K562 (cell line): ENCODE results near the gene CCNJL. TPM values are rescaled to one million over a fixed set of nuclear protein-coding genes. Genes with fewer than 3 reads are reported as not detected.

ENCODE experiments used
- ATAC-seq: fragments of 200-7000 bp; cut with Tn5 transposase; 3 replicates; pipeline ENCODE4 v1.9.1; 2020; ENCODE audit warnings: moderate library complexity
- BruUV-seq: library from RNA; stranded (reverse); fragments of 400-500 nt; replicated peaks from 2 replicates; lab custom pipeline; 2021; lab: Mats Ljungman, UMichigan
- CTCF ChIA-PET: fragments of 300-600 bp; formaldehyde crosslinking; extraction: SDS; loops from one replicate; lab custom pipeline; 2021; ENCODE audit warnings: low intra/inter-chr PET ratio; lab: Yijun Ruan, JAX
- POLR2A ChIA-PET: fragments of 300-600, 350-650 bp; sonication (Branson Sonifier 250); formaldehyde crosslinking; extraction: SDS; loops from one replicate; lab custom pipeline; 2021; ENCODE audit warnings: antibody characterized with exemption, inconsistent platforms; lab: Yijun Ruan, JAX
- DNase-seq, 4 experiments: peaks; one replicate each; pipeline versions ENCODE4 v3.0.0 to v3.0.0-alpha.2; 2011 to 2018; ENCODE audit warnings: low spot score in 3 of 4, mixed read lengths in 3 of 4; ENCODE audit errors: extremely low read depth in 1 of 4
- FAIRE-seq: peaks from 2 replicates; lab custom pipeline; 2011; peaks lifted over from hg19 to GRCh38; lab: Jason Lieb, UNC
- H2AFZ ChIP-seq: 2 replicates; pipeline ENCODE4 v1.6.0; 2011; ENCODE audit warnings: low read depth, low read length, control low read depth, inconsistent platforms
- H3K27ac ChIP-seq: fragments of 200-600 bp; 3 replicates; pipeline ENCODE4 v1.8.0; 2011; ENCODE audit warnings: low read depth, mild to moderate bottlenecking, control low read depth, inconsistent platforms, low read length, moderate library complexity, mixed read lengths; ENCODE audit errors: extremely low read depth
- H3K27me3 ChIP-seq, 2 experiments: fragments of 300-600 bp in 1 of 2; 2 replicates in 1 of 2; 3 replicates in 1 of 2; pipeline versions ENCODE4 v1.6.0 to v1.8.0; 2011; ENCODE audit warnings: inconsistent platforms in 2 of 2, low read length in 2 of 2, mild to moderate bottlenecking in 1 of 2, mixed read lengths in 1 of 2, moderate library complexity in 1 of 2; ENCODE audit not compliant: control insufficient read depth in 2 of 2, insufficient read depth in 2 of 2
- H3K36me3 ChIP-seq: fragments of 300-600 bp; 3 replicates; pipeline ENCODE4 v1.8.0; 2011; ENCODE audit warnings: mild to moderate bottlenecking, low read length, inconsistent platforms; ENCODE audit not compliant: control insufficient read depth, insufficient read depth
- H3K4me1 ChIP-seq, 2 experiments: fragments of 200-600 bp in 1 of 2; replicated peaks in 1 of 2; 2 replicates in 1 of 2; 3 replicates in 1 of 2; pipeline versions ENCODE4 v1.5.1 to v1.8.0; 2011; ENCODE audit warnings: inconsistent platforms in 2 of 2, low read length in 2 of 2, mild to moderate bottlenecking in 1 of 2, mixed read lengths in 1 of 2, moderate library complexity in 1 of 2; ENCODE audit not compliant: control insufficient read depth in 2 of 2, insufficient read depth in 2 of 2
- H3K4me2 ChIP-seq: 2 replicates; pipeline ENCODE4 v1.6.1; 2011; ENCODE audit warnings: low read length, control low read depth, inconsistent platforms, mixed read lengths; ENCODE audit not compliant: insufficient read depth
- H3K4me3 ChIP-seq: fragments of 200-600 bp; sonication (generic), shearing (Covaris generic); 2 replicates; pipeline ENCODE4 v1.5.1; 2016; ENCODE audit warnings: control low read depth, inconsistent platforms
- H3K79me2 ChIP-seq: fragments of 200-600 bp; 3 replicates; pipeline ENCODE4 v1.8.0; 2011; ENCODE audit warnings: low read length, inconsistent platforms; ENCODE audit not compliant: control insufficient read depth, insufficient read depth
- H3K9ac ChIP-seq, 2 experiments: 2 replicates each; pipeline versions ENCODE4 v1.6.0 to v1.6.1; 2011; ENCODE audit warnings: low read depth in 2 of 2, low read length in 2 of 2, control low read depth in 1 of 2, inconsistent platforms in 1 of 2, mild to moderate bottlenecking in 1 of 2, mixed read lengths in 1 of 2; ENCODE audit not compliant: insufficient read depth in 1 of 2
- H3K9me1 ChIP-seq: one replicate; pipeline ENCODE4 v1.6.0; 2011; ENCODE audit warnings: inconsistent platforms, mild to moderate bottlenecking, low read length, moderate library complexity; ENCODE audit not compliant: control insufficient read depth, insufficient read depth
- H3K9me3 ChIP-seq: replicated peaks from 2 replicates; pipeline ENCODE4 v1.5.1; 2011; ENCODE audit warnings: low read depth, low read length, inconsistent platforms; ENCODE audit not compliant: control insufficient read depth, insufficient read depth
- H4K20me1 ChIP-seq: replicated peaks from 2 replicates; pipeline ENCODE4 v1.6.1; 2011; ENCODE audit warnings: low read length, inconsistent platforms, mixed read lengths; ENCODE audit not compliant: control insufficient read depth, insufficient read depth
- ASH1L ChIP-seq: fragments of 450-650 bp; IDR thresholded peaks from 2 replicates; pipeline ENCODE4 v1.6.1; 2018; ENCODE audit warnings: borderline replicate concordance, mild to moderate bottlenecking, low read depth; ENCODE audit not compliant: partially characterized antibody
- CBX1 ChIP-seq: sonication (generic); IDR thresholded peaks from 2 replicates; pipeline ENCODE4 v1.6.1; 2016; ENCODE audit warnings: antibody characterized with exemption, low read depth, mild to moderate bottlenecking
- DDX20 ChIP-seq: fragments of 450-650 bp; IDR thresholded peaks from 2 replicates; pipeline ENCODE4 v1.6.1; 2016; ENCODE audit warnings: missing genetic modification characterization, low read depth, mild to moderate bottlenecking, missing compliant biosample characterization, moderate library complexity
- HNRNPK ChIP-seq: fragments of 200-400 bp; formaldehyde crosslinking; IDR thresholded peaks from one replicate; pipeline ENCODE4 v1.6.1; 2018; ENCODE audit warnings: mild to moderate bottlenecking, low read depth, low read length; ENCODE audit not compliant: poor library complexity, severe bottlenecking
- MEF2D ChIP-seq: conservative IDR thresholded peaks from 2 replicates; pipeline ENCODE4 v1.6.1; 2016; ENCODE audit warnings: low read depth, missing genetic modification characterization, missing compliant biosample characterization
- MIER1 ChIP-seq: fragments of 450-650 bp; IDR thresholded peaks from 2 replicates; pipeline ENCODE4 v1.6.1; 2016; ENCODE audit warnings: antibody characterized with exemption, mild to moderate bottlenecking, low read depth
- POLR2G ChIP-seq: fragments of 200-400 bp; formaldehyde crosslinking; IDR thresholded peaks from 2 replicates; pipeline ENCODE4 v1.6.1; 2017; ENCODE audit warnings: low read depth, mild to moderate bottlenecking, antibody characterized with exemption, low read length, moderate library complexity
- PPARD ChIP-seq: fragments of 250-450 bp; sonication (Bioruptor Pico); IDR thresholded peaks from 2 replicates; pipeline ENCODE4 v1.8.0; 2022; ENCODE audit warnings: inconsistent platforms, mild to moderate bottlenecking, moderate library complexity
- SREBF2 ChIP-seq: sonication (generic); formaldehyde crosslinking; IDR thresholded peaks from 2 replicates; pipeline ENCODE4 v1.4.0; 2020; ENCODE audit warnings: mild to moderate bottlenecking, missing genetic modification reagents
- TAF15 ChIP-seq: fragments of 200-400 bp; formaldehyde crosslinking; IDR thresholded peaks from 2 replicates; pipeline ENCODE4 v1.6.1; 2017; ENCODE audit warnings: mild to moderate bottlenecking, low read depth, low read length, moderate library complexity
- ZNF12 ChIP-seq: sonication (generic); formaldehyde crosslinking; IDR thresholded peaks from 2 replicates; pipeline ENCODE4 v1.4.0; 2020; ENCODE audit warnings: mild to moderate bottlenecking, missing genetic modification reagents
- ZNF121 ChIP-seq: sonication (generic); formaldehyde crosslinking; conservative IDR thresholded peaks from 2 replicates; pipeline ENCODE4 v1.8.0; 2022; ENCODE audit warnings: missing genetic modification reagents
- ZNF146 ChIP-seq: IDR thresholded peaks from one replicate; pipeline ENCODE4 v1.6.1; 2018; ENCODE audit warnings: missing compliant biosample characterization; ENCODE audit not compliant: unreplicated experiment
- ZNF212 ChIP-seq: fragments of 450-650 bp; formaldehyde crosslinking; IDR thresholded peaks from 2 replicates; pipeline ENCODE4 v1.4.0; 2020; ENCODE audit warnings: mild to moderate bottlenecking
- ZNF354B ChIP-seq: fragments of 250-450 bp; sonication (Bioruptor Pico); IDR thresholded peaks from 2 replicates; pipeline ENCODE4 v1.4.0; 2020
- ZNF431 ChIP-seq: sonication (generic); formaldehyde crosslinking; IDR thresholded peaks from 2 replicates; pipeline ENCODE4 v1.8.0; 2022; ENCODE audit warnings: mild to moderate bottlenecking, missing genetic modification reagents
- ZNF766 ChIP-seq: fragments of 200-800 bp; sonication (Bioruptor generic); conservative IDR thresholded peaks from 2 replicates; pipeline ENCODE4 v1.6.1; 2016; ENCODE audit warnings: missing genetic modification characterization, missing compliant biosample characterization
- ZNF77 ChIP-seq: fragments of 250-450 bp; sonication (Bioruptor Pico); IDR thresholded peaks from 2 replicates; pipeline ENCODE4 v1.5.0; 2020
- WGBS: fragments of 100-300 bp; shearing (Covaris generic); methylation state at CpG from one replicate; pipeline ENCODE4 v1.1.6; 2016; ENCODE audit warnings: low coverage, mixed read lengths; ENCODE audit not compliant: insufficient coverage; ENCODE audit errors: missing lambda C conversion rate; 5-methylcytosine and 5-hydroxymethylcytosine counted together
- in situ Hi-C: fragments of 300-500 bp; cut with MboI; formaldehyde crosslinking; loops from 4 replicates; pipeline ENCODE4 v1.15.0; 2018; ENCODE audit warnings: inconsistent platforms, mixed read lengths
- intact Hi-C: fragments of 100-400 bp; cut with micrococcal nuclease; formaldehyde crosslinking; loops from 2 replicates; pipeline ENCODE4 v1.14.2; 2022
- polyA plus RNA-seq, 8 experiments: library from polyadenylated mRNA; depleted of rRNA in 4 of 8; stranded (reverse) in 5 of 8; unstranded in 3 of 8; fragments of >200 nt; fragmentation: Nextera tagmentation in 2 of 8; fragmentation: Illumina TruSeq in 1 of 8; extraction: Ambion mirVana in 2 of 8; extraction: Trizol in 1 of 8; gene quantifications; 2 replicates each; pipeline versions ENCODE4 v1.2.1 to v1.2.3, GENCODE V29; 2011 to 2014; ENCODE audit warnings: inconsistent platforms in 1 of 8, missing spikeins in 1 of 8
- total RNA-seq, 7 experiments: library from RNA; depleted of rRNA in 6 of 7; stranded (reverse); fragments of >200 nt in 6 of 7; fragmentation: Illumina TruSeq in 2 of 7; extraction: Trizol in 2 of 7; gene quantifications; 2 replicates each; pipeline versions ENCODE4 v1.2.1 to v1.2.3, GENCODE V29; 2011 to 2021; ENCODE audit warnings: low replicate concordance in 1 of 7
- TF ChIP-seq, protein P1 (sequence below): fragments of 450-650 bp; IDR thresholded peaks from 2 replicates; pipeline ENCODE4 v1.6.1; 2016; ENCODE audit warnings: mild to moderate bottlenecking
- TF ChIP-seq, protein P2 (sequence below): sonication (generic); formaldehyde crosslinking; IDR thresholded peaks from 2 replicates; pipeline ENCODE4 v1.8.0; 2023; ENCODE audit warnings: mild to moderate bottlenecking, missing genetic modification reagents

CCNJL gene
- total and polyA plus RNA-seq, 9 of the 15 experiments (the other 6 are each of a cell fraction or from before 2014, with no cell fraction given) = 0.04 TPM; not detected in 8

DNA sequence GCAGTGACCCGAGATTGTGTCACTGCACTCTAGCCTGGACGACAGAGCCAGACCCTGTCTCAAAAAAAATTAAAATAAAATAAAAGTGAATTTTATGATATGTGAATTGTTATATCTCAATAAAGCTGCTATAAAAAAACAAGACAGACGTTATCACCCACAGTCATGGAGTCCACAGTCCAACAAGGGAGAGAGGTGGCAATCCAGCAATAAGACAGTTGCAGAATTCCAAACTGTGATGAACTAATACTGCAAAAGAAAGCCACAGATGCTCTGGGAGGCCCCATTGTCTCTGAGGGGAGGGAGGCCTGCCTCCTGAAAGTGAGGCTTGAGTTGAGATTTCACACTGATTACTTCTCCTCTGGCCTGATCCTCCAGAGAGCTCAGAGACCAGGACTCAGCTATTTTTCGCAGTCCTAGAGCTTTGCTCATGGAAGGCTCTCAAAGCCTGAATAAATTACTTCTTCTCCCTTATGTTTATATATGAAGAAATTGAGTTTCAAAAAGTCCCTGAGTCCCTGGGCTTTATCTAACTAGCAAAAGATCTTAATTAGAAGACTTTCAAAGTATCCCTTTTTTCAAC is 28.0 kb downstream of the CCNJL start (continued):
- no peak for TF ChIP-seq MIER1
- TF ChIP-seq ASH1L = no peak
- no peak for TF ChIP-seq ZNF766 (CRISPR knock-in tag)
- no peak for TF ChIP-seq ZNF354B (CRISPR knock-in tag)
- TF ChIP-seq, all 486 proteins: peak for 0

DNA sequence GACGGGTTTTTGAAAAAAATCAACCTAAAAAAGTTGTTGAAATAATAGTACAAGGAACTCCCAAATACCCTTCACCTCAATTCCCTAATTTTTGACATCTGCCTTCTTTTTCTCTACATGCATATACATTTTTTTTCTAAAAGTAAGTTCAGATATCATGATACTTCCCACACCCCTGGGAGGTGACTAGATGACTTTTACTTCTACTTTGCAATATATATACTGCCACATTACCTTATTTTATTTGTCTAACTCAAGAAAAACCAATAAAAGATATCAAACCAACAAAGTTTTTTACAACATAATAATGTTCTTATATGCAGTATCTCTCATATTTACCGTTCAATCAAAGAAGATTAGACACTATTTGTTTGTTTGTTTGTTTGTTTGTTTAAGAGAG is 31.1 kb downstream of the CCNJL start:
- ATAC-seq = no peak
- Histone ChIP-seq H3K79me2 (no peaks in the 10 kb centered on the region), H3K4me3 (no peak overlapping the region), H3K4me1 (peaks cover 0 to 4% of the 10 kb centered on the region in 2 experiments; a peak in 1 of 5 replicates), H3K9ac (no peak overlapping the region), H4K20me1 (no peaks in the 10 kb centered on the region), H3K4me2 (no peak overlapping the region), H3K36me3 (no peaks in the 10 kb centered on the region), H3K27ac (no peak overlapping the region), H2AFZ (no peak overlapping the region), H3K9me3 (no peaks in the 10 kb centered on the region), H3K9me1 (no peaks in the 10 kb centered on the region), H3K27me3 (peaks cover 10 to 38% of the 10 kb centered on the region in 2 experiments; a peak in 4 of 5 replicates)
- intact Hi-C loops (no loop called here), in situ Hi-C loops (no loop called here)
- WGBS = 0% methylated on average over 2 of the region's 2 CpGs
- POLR2A ChIA-PET = interaction anchor here (1.0 to 1.4 kb wide), 2 partner anchors 14 to 19 kb away, joined by 3 to 5 read pairs; no protein-coding TSS in a partner anchor
- CTCF ChIA-PET = no interaction called here
- BruUV-seq = no TSS peak
- no peak for FAIRE-seq
- DNase-seq = no peak
- TF ChIP-seq ZNF12 (CRISPR knock-in tag) (no peak), PPARD (no peak), SREBF2 (CRISPR knock-in tag) (no peak), CBX1 (no peak), ZNF146 (no peak), ZNF121 (CRISPR knock-in tag) (no peak), ZNF212 (no peak), DDX20 (no peak), MEF2D (tag) (no peak), MIER1 (no peak), POLR2G (no peak), TAF15 (no peak), ZNF431 (CRISPR knock-in tag) (no peak), ZNF77 (no peak), HNRNPK (no peak)
- TF ChIP-seq, protein P1, sequence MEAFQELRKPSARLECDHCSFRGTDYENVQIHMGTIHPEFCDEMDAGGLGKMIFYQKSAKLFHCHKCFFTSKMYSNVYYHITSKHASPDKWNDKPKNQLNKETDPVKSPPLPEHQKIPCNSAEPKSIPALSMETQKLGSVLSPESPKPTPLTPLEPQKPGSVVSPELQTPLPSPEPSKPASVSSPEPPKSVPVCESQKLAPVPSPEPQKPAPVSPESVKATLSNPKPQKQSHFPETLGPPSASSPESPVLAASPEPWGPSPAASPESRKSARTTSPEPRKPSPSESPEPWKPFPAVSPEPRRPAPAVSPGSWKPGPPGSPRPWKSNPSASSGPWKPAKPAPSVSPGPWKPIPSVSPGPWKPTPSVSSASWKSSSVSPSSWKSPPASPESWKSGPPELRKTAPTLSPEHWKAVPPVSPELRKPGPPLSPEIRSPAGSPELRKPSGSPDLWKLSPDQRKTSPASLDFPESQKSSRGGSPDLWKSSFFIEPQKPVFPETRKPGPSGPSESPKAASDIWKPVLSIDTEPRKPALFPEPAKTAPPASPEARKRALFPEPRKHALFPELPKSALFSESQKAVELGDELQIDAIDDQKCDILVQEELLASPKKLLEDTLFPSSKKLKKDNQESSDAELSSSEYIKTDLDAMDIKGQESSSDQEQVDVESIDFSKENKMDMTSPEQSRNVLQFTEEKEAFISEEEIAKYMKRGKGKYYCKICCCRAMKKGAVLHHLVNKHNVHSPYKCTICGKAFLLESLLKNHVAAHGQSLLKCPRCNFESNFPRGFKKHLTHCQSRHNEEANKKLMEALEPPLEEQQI = no peak
- TF ChIP-seq, protein P2, sequence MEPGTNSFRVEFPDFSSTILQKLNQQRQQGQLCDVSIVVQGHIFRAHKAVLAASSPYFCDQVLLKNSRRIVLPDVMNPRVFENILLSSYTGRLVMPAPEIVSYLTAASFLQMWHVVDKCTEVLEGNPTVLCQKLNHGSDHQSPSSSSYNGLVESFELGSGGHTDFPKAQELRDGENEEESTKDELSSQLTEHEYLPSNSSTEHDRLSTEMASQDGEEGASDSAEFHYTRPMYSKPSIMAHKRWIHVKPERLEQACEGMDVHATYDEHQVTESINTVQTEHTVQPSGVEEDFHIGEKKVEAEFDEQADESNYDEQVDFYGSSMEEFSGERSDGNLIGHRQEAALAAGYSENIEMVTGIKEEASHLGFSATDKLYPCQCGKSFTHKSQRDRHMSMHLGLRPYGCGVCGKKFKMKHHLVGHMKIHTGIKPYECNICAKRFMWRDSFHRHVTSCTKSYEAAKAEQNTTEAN (CRISPR knock-in tag) = no peak
